Natural killer cell treated with Interleukin-12 subunit alpha and Interleukin-12 subunit beta and Interleukin-15 and Interleukin-18, amount 100 ng/mL, for 72 hours (primary cell): ENCODE results near the gene SMAGP. TPM values are rescaled to one million over a fixed set of nuclear protein-coding genes. Genes with fewer than 3 reads are reported as not detected.

Experiments
- total RNA-seq, 2 donors: library from RNA; stranded (reverse); gene quantifications; one replicate each; pipeline ENCODE4 v1.2.3, GENCODE V29; 2022

Gene SMAGP
- total RNA-seq, 2 donors from 2014 or later = 3.8 to 11.5 TPM

Other genes starting within 250 kb of the SMAGP start
- gene SLC11A2, start 244.0 kb downstream of the SMAGP start, total RNA-seq = 10 to 100 TPM; 76.1 to 94.3 TPM
- gene LETMD1, start 222.1 kb downstream of the SMAGP start, total RNA-seq = 100 to 1,000 TPM in 1 of 2 donors, 10 to 100 TPM in 1; 46.5 to 106 TPM
- gene CSRNP2, start 186.8 kb downstream of the SMAGP start, total RNA-seq = 10 to 100 TPM; 24.1 to 32.7 TPM
- gene TFCP2, start 97.3 kb downstream of the SMAGP start, total RNA-seq = 10 to 100 TPM; 33.0 to 46.0 TPM
- 1 to 10 TPM; 3.6 to 5.3 TPM for gene POU6F1, start 52.4 kb downstream of the SMAGP start, total RNA-seq
- 100 to 1,000 TPM in 1 of 2 donors, 10 to 100 TPM in 1; 78.3 to 141 TPM for gene DAZAP2, start 31.6 kb downstream of the SMAGP start, total RNA-seq
- gene BIN2, start 53.8 kb upstream of the SMAGP start, total RNA-seq = 100 to 1,000 TPM in 1 of 2 donors, 10 to 100 TPM in 1; 93.6 to 115 TPM
- under 1 TPM in 1 of 2 donors, not detected in 1; 0.31 TPM for gene CELA1, start 76.3 kb upstream of the SMAGP start, total RNA-seq
- 10 to 100 TPM; 13.2 to 23.5 TPM for gene GALNT6, start 121.0 kb upstream of the SMAGP start, total RNA-seq
- 1 to 10 TPM; 4.3 to 6.3 TPM for gene SLC4A8, start 154.4 kb upstream of the SMAGP start, total RNA-seq